SK-MEL-5 (cell line): ENCODE data around the gene STEAP1. TPM values are rescaled to one million over a fixed set of nuclear protein-coding genes. Genes with fewer than 3 reads are reported as not detected.
A peak's percentile ranks its signal among the peaks of the same experiment; 100 is the strongest.

Experiments used
- DNase-seq: peaks from one replicate; pipeline ENCODE4 v3.0.0-alpha.2; 2016; ENCODE audit warnings: low read depth, low spot score
- in situ Hi-C: cut with HindIII; loops from 2 replicates; pipeline ENCODE4 v1.10.0; 2016; ENCODE audit warnings: low sequenced_read_pairs, high pct_unique_total_duplicates, low pct_unique_long_range_greater_than_20kb
- total RNA-seq: library from RNA; depleted of rRNA; stranded (reverse); fragments of >200 nt; shearing (Covaris generic); gene quantifications from 2 replicates; pipeline ENCODE4 v1.2.3, GENCODE V29; 2014; rRNA removed

STEAP1 gene
- total RNA-seq, 1 experiment from 2014 or later, result 20.3 TPM

GRCh38 chr7:90194911-90195809 lies 40.9 kb downstream of the STEAP1 start:
- DNase-seq, result no peak
- in situ Hi-C loops, result no loop called here

GRCh38 chr7:90201500-90202195 lies 47.4 kb downstream of the STEAP1 start:
- in situ Hi-C loops, result no loop called here
- DNase-seq, result no peak

- in situ Hi-C loops, result no loop called here
- no peak for DNase-seq
Measured at GRCh38 chr7:90207956-90208355, 53.7 kb downstream of the STEAP1 start.

GRCh38 chr7:90209776-90210175 lies 55.5 kb downstream of the STEAP1 start:
- in situ Hi-C loops, result no loop called here
- no peak for DNase-seq

- in situ Hi-C loops, result no loop called here
- DNase-seq, result no peak
Measured at GRCh38 chr7:90210475-90210874, 56.2 kb downstream of the STEAP1 start.

- no peak for DNase-seq
- in situ Hi-C loops, result no loop called here
Measured at GRCh38 chr7:90210981-90211380, 56.7 kb downstream of the STEAP1 start.

GRCh38 chr7:90211391-90212148 lies 57.3 kb downstream of the STEAP1 start, which contains the start of gene STEAP2:
Gene STEAP2, plus strand, starts transcription at chr7:90211740. Its CDS starts 13,343 bp downstream, at chr7:90225083.
- peak; percentile 77 for DNase-seq
- in situ Hi-C loops, result no loop called here

GRCh38 chr7:90212149-90212495 lies 57.9 kb downstream of the STEAP1 start:
- DNase-seq, result no peak

GRCh38 chr7:90213521-90213920 lies 59.3 kb downstream of the STEAP1 start:
- in situ Hi-C loops, result no loop called here
- no peak for DNase-seq

More at GRCh38 chr7:90212149-90212495, 57.9 kb downstream of the STEAP1 start:
- in situ Hi-C loops, result no loop called here

Other genes with a start within 250 kb of the STEAP1 start
- 0.80 and 2.0 TPM in 2 replicates for gene STEAP2, start 57.3 kb downstream of the STEAP1 start, total RNA-seq
- gene CFAP69, start 90.7 kb downstream of the STEAP1 start, total RNA-seq, result 2.1 and 6.6 TPM in 2 replicates
- not detected in 2 replicates for gene FAM237B, start 166.8 kb downstream of the STEAP1 start, total RNA-seq
- gene GTPBP10, start 192.2 kb downstream of the STEAP1 start, total RNA-seq, result 44.1 and 48.8 TPM in 2 replicates
- 143 and 151 TPM in 2 replicates for gene CLDN12, start 249.0 kb downstream of the STEAP1 start, total RNA-seq